ENCODE data around the gene IRX4.

- TF ChIP-seq, protein P1, sequence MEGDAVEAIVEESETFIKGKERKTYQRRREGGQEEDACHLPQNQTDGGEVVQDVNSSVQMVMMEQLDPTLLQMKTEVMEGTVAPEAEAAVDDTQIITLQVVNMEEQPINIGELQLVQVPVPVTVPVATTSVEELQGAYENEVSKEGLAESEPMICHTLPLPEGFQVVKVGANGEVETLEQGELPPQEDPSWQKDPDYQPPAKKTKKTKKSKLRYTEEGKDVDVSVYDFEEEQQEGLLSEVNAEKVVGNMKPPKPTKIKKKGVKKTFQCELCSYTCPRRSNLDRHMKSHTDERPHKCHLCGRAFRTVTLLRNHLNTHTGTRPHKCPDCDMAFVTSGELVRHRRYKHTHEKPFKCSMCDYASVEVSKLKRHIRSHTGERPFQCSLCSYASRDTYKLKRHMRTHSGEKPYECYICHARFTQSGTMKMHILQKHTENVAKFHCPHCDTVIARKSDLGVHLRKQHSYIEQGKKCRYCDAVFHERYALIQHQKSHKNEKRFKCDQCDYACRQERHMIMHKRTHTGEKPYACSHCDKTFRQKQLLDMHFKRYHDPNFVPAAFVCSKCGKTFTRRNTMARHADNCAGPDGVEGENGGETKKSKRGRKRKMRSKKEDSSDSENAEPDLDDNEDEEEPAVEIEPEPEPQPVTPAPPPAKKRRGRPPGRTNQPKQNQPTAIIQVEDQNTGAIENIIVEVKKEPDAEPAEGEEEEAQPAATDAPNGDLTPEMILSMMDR (conservative IDR thresholded peaks at IDR 0.05; ENCODE audit: low read length), result no peak
- TF ChIP-seq EZH2phosphoT487 (IDR thresholded peaks at IDR 0.05; ENCODE audit: borderline replicate concordance), result no peak
These were observed 18.3 kb upstream of the IRX4 start for GRCh38 chr5:1901061-1901460.

Data from Loucy (cell line).